ENCODE data around the gene SEC14L5. TPM values are rescaled to one million over a fixed set of nuclear protein-coding genes. Genes with fewer than 3 reads are reported as not detected.

The SEC14L5 gene
- total and polyA plus RNA-seq, 10 of the 15 experiments (the other 5 are each of a cell fraction or from before 2014, with no cell fraction given): 0.01 TPM; not detected in 9

DNA sequence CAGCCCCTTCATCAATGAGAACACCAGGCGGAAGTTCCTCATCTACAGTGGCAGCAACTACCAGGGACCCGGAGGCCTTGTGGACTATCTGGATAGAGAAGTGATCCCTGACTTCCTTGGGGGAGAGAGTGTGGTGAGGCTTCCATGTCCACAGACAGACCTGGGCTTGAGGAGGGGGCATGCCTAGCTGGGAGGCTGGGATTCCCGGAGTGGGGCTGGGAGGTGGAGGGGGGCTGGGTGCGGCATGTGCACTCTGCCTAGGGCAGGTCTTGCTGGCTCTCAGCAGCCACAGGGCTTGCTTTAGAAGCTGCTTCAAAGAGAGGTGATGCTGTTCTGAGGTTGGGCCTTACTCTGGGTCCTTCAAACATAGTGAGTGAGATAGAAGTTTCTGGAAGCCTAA, 47.8 kb downstream of the SEC14L5 start (continued):
- TF ChIP-seq, protein P1, sequence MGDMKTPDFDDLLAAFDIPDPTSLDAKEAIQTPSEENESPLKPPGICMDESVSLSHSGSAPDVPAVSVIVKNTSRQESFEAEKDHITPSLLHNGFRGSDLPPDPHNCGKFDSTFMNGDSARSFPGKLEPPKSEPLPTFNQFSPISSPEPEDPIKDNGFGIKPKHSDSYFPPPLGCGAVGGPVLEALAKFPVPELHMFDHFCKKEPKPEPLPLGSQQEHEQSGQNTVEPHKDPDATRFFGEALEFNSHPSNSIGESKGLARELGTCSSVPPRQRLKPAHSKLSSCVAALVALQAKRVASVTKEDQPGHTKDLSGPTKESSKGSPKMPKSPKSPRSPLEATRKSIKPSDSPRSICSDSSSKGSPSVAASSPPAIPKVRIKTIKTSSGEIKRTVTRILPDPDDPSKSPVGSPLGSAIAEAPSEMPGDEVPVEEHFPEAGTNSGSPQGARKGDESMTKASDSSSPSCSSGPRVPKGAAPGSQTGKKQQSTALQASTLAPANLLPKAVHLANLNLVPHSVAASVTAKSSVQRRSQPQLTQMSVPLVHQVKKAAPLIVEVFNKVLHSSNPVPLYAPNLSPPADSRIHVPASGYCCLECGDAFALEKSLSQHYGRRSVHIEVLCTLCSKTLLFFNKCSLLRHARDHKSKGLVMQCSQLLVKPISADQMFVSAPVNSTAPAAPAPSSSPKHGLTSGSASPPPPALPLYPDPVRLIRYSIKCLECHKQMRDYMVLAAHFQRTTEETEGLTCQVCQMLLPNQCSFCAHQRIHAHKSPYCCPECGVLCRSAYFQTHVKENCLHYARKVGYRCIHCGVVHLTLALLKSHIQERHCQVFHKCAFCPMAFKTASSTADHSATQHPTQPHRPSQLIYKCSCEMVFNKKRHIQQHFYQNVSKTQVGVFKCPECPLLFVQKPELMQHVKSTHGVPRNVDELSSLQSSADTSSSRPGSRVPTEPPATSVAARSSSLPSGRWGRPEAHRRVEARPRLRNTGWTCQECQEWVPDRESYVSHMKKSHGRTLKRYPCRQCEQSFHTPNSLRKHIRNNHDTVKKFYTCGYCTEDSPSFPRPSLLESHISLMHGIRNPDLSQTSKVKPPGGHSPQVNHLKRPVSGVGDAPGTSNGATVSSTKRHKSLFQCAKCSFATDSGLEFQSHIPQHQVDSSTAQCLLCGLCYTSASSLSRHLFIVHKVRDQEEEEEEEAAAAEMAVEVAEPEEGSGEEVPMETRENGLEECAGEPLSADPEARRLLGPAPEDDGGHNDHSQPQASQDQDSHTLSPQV (IDR thresholded peaks at IDR 0.05): no peak
- TF ChIP-seq EZH2 (IDR thresholded peaks at IDR 0.05; ENCODE audit: borderline replicate concordance, control insufficient read depth, low read depth, low read length) (no peak), EGR1 (IDR thresholded peaks at IDR 0.05; ENCODE audit: borderline replicate concordance in 1 of 2, low read depth in 2 of 2, low read length in 2 of 2) (no peak), GABPA (IDR thresholded peaks at IDR 0.05; ENCODE audit: low read depth) (no peak), HDAC2 (IDR thresholded peaks at IDR 0.05) (no peak), TAF1 (IDR thresholded peaks at IDR 0.05; ENCODE audit: borderline replicate concordance, low read depth, low read length) (no peak), PML (IDR thresholded peaks at IDR 0.05; ENCODE audit: low read length) (no peak)
- TF ChIP-seq, protein P2, sequence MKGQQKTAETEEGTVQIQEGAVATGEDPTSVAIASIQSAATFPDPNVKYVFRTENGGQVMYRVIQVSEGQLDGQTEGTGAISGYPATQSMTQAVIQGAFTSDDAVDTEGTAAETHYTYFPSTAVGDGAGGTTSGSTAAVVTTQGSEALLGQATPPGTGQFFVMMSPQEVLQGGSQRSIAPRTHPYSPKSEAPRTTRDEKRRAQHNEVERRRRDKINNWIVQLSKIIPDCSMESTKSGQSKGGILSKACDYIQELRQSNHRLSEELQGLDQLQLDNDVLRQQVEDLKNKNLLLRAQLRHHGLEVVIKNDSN (IDR thresholded peaks at IDR 0.05; ENCODE audit: borderline replicate concordance, extremely low read length, insufficient read depth, low read depth, low read length): no peak
- TF ChIP-seq, protein P3, sequence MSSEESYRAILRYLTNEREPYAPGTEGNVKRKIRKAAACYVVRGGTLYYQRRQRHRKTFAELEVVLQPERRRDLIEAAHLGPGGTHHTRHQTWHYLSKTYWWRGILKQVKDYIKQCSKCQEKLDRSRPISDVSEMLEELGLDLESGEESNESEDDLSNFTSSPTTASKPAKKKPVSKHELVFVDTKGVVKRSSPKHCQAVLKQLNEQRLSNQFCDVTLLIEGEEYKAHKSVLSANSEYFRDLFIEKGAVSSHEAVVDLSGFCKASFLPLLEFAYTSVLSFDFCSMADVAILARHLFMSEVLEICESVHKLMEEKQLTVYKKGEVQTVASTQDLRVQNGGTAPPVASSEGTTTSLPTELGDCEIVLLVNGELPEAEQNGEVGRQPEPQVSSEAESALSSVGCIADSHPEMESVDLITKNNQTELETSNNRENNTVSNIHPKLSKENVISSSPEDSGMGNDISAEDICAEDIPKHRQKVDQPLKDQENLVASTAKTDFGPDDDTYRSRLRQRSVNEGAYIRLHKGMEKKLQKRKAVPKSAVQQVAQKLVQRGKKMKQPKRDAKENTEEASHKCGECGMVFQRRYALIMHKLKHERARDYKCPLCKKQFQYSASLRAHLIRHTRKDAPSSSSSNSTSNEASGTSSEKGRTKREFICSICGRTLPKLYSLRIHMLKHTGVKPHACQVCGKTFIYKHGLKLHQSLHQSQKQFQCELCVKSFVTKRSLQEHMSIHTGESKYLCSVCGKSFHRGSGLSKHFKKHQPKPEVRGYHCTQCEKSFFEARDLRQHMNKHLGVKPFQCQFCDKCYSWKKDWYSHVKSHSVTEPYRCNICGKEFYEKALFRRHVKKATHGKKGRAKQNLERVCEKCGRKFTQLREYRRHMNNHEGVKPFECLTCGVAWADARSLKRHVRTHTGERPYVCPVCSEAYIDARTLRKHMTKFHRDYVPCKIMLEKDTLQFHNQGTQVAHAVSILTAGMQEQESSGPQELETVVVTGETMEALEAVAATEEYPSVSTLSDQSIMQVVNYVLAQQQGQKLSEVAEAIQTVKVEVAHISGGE (CRISPR knock-in tag; IDR thresholded peaks at IDR 0.05): no peak

Measured in GM12878 (cell line).